NCI-H82 treated with DMSO at 0.1 percent for 48 hours (cell line): Measurements from ENCODE around the gene ANKS1B.
"Not testable (repeated sequence)": the region's sequence is repeated elsewhere in the genome, so short reads cannot be mapped to it uniquely, and the experiment has no call there.

Experiments
- DNase-seq: peaks from one replicate; lab custom pipeline; 2025; ENCODE audit not compliant: unreplicated experiment; lab: John Stamatoyannopoulos, UW

Gene ANKS1B

DNA sequence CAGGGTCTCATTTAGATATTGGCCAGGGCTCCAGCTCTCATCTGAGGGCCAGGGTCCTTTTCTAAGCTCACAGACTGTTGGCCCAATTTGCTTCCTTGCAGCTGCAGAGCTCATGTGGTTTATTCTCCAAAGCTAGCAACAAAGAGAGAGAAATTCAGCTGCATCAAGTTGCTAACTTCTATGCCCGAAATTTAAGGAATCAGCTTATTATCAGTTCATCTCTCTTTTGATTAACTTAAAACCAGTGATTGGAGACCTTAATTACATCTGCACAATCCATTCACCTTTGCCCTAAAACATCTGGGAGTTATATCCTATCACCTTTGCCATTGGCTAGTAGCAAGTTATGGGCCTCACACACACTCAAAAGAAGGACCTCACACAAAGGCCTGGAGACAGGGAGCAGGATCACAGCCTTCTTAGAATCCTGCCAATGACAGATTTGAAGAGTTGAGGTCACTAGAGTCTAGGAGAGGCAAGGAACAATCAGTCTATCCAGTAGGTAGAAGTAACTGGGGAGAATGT, 596.0 kb downstream of the ANKS1B start:
- DNase-seq, result no peak

- no peak for DNase-seq
Measured at GRCh38 chr12:99387661-99388060, 597.1 kb downstream of the ANKS1B start.

- DNase-seq, result peak; percentile 48
Measured at GRCh38 chr12:99386907-99387306, 597.8 kb downstream of the ANKS1B start.

- DNase-seq, result no peak
Measured at GRCh38 chr12:99383258-99383657, 601.5 kb downstream of the ANKS1B start.

- no peak for DNase-seq
Measured at GRCh38 chr12:99381992-99382391, 602.7 kb downstream of the ANKS1B start.

GRCh38 chr12:99380701-99381100, 604.0 kb downstream of the ANKS1B start:
- no peak for DNase-seq

- no peak for DNase-seq
Measured at GRCh38 chr12:99374023-99374422, 610.7 kb downstream of the ANKS1B start.

- DNase-seq, result no peak
Measured at GRCh38 chr12:99372257-99372920, 612.3 kb downstream of the ANKS1B start.

GRCh38 chr12:99370421-99371138, 614.2 kb downstream of the ANKS1B start:
- no peak for DNase-seq

- no peak for DNase-seq
Measured at GRCh38 chr12:99367181-99367580, 617.6 kb downstream of the ANKS1B start.

DNA sequence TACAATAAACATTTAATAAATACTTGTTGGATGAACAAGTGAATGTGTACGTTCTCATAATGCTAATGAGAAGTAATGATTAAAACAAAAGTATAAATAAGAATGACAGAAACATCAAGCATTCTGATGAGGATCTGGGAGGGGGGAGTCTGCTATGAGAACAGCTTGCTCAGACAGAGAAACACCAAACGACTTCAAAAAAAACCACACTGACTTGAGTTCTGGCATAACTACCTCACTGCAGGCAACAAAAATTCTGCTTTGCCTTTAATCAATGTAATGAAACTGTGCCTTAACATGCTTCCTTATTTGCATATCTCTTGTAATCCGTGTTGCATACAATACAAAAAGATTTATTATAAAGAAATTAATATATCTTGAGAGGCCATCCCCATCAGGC, 632.5 kb downstream of the ANKS1B start:
- no peak for DNase-seq

DNA sequence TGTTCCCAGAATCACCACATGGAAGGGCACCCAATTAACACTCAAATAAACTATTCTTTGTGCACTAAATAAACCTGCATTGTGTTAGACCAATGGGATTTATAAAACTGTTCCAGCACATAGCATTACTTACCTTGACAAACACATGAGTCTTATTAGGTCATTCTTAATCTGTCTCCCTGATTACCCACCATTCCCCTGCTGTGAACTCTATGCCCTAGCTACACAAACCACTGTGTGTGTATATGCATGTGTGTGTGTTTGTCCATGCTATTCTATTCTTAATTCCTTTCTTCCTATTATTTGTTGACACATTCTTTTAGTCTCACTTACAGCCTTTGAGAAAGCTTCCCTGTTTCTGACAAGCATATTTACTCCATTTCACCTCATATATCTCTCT, 640.8 kb downstream of the ANKS1B start:
- DNase-seq, result peak; percentile 24

DNA sequence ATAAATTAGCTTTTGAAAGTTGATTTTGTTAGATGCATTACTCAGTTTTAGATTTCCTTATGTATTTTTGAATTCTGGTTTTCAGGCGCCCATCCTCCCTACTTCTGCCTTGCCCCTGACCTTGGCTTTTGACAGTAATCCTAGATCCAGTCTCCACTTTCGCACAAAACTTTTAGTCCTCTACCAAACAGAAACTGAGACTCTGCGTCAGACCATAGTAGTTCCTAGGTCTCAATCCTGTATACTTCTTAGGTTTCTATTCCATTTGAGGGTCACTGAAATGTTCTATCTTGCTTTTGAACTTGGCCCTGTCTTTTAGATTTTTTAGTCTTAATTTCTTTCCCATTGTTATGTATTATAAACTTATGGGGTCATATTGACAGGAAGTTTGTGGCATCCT, 645.1 kb downstream of the ANKS1B start:
- DNase-seq, result no peak

DNA sequence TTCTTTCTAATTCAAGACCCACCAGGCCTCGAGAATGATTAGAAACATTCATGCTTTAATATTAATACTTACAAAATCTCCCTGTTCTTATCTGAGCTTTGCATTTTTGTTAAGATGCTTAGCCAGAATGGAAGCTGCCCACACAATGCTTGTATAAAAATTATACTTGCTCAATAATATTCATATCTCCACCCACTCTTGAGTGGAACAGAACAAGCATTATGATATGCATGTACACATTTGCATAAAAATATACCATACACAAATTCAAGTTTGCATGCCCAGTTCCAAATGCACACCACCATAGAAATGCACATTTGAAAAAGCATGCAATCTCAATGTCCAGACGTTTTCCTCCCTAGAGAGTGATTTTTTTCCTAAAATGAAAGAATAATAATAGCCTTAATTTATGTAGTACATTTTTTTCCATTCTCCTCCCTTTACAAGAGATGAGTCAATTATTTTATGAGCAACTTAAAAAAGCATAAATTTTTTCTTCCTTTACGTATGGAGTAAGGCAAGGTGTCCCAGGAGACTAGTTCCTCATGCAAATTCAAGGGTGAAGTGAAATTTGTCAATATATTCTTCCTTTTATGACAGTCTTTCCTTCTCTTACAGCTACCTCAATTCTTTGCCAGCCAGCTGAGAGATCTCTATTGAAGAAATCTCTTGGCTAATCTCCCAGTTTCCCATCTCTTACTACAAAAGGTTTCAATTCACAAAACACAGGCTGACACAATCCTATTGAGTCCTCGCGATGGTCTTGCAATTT, 650.3 kb downstream of the ANKS1B start:
- DNase-seq, result no peak

- no peak for DNase-seq
Measured at GRCh38 chr12:99332936-99333591, 651.7 kb downstream of the ANKS1B start.

- no peak for DNase-seq
Measured at GRCh38 chr12:99330216-99330615, 654.5 kb downstream of the ANKS1B start.

DNA sequence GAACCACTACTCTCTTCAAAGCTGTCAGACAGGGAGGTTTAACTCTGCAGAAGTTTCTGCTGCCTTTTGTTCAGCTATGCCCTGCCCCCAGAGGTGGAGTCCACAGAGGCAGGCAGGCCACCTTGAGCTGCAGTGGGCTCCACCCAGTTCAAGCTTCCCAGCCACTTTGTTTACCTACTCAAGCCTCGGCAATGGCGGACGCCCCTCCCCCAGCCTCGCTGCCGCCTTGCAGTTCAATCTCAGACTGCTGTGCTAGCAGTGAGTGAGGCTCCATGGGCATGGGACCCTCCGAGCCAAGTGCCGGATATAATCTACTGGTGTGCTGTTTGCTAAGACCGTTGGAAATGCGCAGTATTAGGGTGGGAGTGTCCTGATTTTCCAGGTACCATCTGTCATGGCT, 663.5 kb downstream of the ANKS1B start:
- not testable (repeated sequence) for DNase-seq

DNA sequence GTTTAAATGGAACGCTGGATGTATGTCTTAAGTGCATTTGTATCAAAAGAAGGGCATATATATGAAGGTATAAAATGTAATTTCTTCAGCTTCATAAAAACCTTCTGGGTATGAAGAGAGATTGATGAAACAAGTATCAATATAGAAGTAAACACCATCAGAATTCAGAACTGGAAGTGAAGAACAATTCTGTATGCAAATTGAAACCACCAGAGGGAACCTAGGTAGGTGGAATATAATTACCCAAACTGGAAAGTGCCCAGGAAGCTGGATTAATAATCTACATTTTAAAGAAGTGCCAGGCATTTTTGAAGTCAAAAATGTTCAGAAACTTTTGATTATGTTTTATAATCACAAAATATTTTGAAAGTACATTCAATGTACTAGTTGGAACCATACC, 673.4 kb downstream of the ANKS1B start:
- DNase-seq, result no peak

DNA sequence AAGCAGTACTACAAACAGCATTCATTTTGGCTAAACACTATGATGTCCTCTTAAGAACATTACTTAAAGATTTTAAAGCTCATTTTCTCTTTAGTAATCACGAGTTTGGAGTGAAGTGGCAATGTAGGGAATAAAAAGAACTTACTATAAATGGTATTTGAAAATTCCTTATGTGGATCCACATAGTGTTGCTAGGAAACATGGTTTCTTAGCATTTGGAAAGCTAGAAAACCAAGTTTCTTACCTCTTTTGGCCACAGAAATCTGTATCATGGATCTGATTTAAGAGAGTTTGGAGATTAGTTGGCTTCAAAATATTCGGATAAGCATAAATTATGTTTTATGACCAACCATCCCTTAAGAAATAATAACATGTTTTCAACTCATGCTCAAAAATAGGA, 674.9 kb downstream of the ANKS1B start:
- DNase-seq, result no peak

DNA sequence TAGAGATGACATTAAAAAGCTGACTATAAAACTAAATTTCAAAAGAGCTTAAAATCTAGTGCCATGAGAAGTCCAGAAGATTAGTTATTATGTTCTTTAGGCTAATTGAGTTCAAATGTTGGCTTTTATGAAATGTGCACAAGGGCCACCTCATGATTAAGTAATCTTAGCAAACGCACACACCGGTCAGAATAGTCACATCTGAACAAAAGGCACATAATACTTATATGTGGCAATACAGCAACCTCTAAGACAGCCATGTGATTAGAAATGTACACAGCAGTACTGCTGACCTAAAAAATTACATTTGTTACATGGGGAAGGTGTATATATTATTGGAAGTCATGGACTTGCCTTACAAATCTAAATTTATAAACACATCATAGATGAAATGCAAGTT, 681.9 kb downstream of the ANKS1B start:
- no peak for DNase-seq

GRCh38 chr12:99287136-99287535, 697.6 kb downstream of the ANKS1B start:
- no peak for DNase-seq
